Spleen (tissue), 7 donors: ENCODE results near the gene MAP2K1.

Source experiments
- POLR2A ChIP-seq, 3 donors: fragments of 450-650 bp; IDR thresholded peaks; one replicate each; pipeline ENCODE4 v1.5.1; 2017; ENCODE audit warnings: antibody characterized with exemption in 3 of 3, mild to moderate bottlenecking in 1 of 3
- POLR2AphosphoS5 ChIP-seq, 3 donors: sonication (generic); formaldehyde crosslinking; IDR thresholded peaks; one replicate each; pipeline ENCODE4 v1.5.1; 2017; ENCODE audit warnings: antibody characterized with exemption in 3 of 3
- TF ChIP-seq, protein P1 (sequence below), 11 experiments: fragments of 200-600 bp in 7 of 11; fragments of 450-650 bp in 4 of 11; sonication (generic) in 4 of 11; IDR thresholded peaks in 8 of 11; conservative IDR thresholded peaks in 3 of 11; 1 replicate in 7 of 11; 2 replicates in 4 of 11; pipeline versions ENCODE4 v1.4.0 to v1.8.0; 2016 to 2021; ENCODE audit warnings: antibody characterized with exemption in 11 of 11, inconsistent platforms in 4 of 11, mild to moderate bottlenecking in 1 of 11
- donor health status: DM: no; HTN: no; CAD: no; lungs with moderate emphysema.
- donor health status: DM: no; HTN: no; CAD: no.
- donor health status: DM: no; HTN: no; CAD: no.

- TF ChIP-seq POLR2A (IDR thresholded peaks at IDR 0.05) (no peak), POLR2AphosphoS5 (IDR thresholded peaks at IDR 0.05) (no peak)
- TF ChIP-seq, protein P1, sequence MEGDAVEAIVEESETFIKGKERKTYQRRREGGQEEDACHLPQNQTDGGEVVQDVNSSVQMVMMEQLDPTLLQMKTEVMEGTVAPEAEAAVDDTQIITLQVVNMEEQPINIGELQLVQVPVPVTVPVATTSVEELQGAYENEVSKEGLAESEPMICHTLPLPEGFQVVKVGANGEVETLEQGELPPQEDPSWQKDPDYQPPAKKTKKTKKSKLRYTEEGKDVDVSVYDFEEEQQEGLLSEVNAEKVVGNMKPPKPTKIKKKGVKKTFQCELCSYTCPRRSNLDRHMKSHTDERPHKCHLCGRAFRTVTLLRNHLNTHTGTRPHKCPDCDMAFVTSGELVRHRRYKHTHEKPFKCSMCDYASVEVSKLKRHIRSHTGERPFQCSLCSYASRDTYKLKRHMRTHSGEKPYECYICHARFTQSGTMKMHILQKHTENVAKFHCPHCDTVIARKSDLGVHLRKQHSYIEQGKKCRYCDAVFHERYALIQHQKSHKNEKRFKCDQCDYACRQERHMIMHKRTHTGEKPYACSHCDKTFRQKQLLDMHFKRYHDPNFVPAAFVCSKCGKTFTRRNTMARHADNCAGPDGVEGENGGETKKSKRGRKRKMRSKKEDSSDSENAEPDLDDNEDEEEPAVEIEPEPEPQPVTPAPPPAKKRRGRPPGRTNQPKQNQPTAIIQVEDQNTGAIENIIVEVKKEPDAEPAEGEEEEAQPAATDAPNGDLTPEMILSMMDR (IDR thresholded peaks at IDR 0.05 in 8 of 11, conservative IDR thresholded peaks at IDR 0.05 in 3 of 11): no peak
Measured at GRCh38 chr15:66456211-66456610, 69.5 kb downstream of the MAP2K1 start.
